Cardiac muscle cell (in vitro differentiated cells and primary cell): ENCODE results near the gene PRSS48. TPM values are rescaled to one million over a fixed set of nuclear protein-coding genes. Genes with fewer than 3 reads are reported as not detected.
"Not testable (repeated sequence)": the region's sequence is repeated elsewhere in the genome, so short reads cannot be mapped to it uniquely, and the experiment has no call there.

Experiments
- DNase-seq, 2 donors: peaks; one replicate each; pipeline versions ENCODE4 v3.0.0 to v3.0.0-alpha.2; 2010 to 2017; ENCODE audit warnings: low read depth in 1 of 2, low spot score in 1 of 2
- H3K27ac ChIP-seq: fragments of 200-600 bp; sonication (generic); 2 replicates; pipeline ENCODE4 v1.5.1; 2016
- H3K27me3 ChIP-seq: fragments of 200-600 bp; sonication (generic); 2 replicates; pipeline ENCODE4 v1.6.0; 2016; ENCODE audit warnings: control low read depth
- H3K36me3 ChIP-seq: fragments of 200-600 bp; sonication (generic); 2 replicates; pipeline ENCODE4 v1.5.1; 2016; ENCODE audit warnings: control low read depth
- H3K4me1 ChIP-seq: fragments of 200-600 bp; sonication (generic); 2 replicates; pipeline ENCODE4 v1.8.1; 2017; ENCODE audit warnings: low read depth, mild to moderate bottlenecking, mixed run types
- H3K4me3 ChIP-seq: fragments of 200-600 bp; sonication (generic); 2 replicates; pipeline ENCODE4 v1.5.1; 2016; ENCODE audit warnings: mild to moderate bottlenecking
- H3K9me3 ChIP-seq: fragments of 200-600 bp; sonication (generic); 2 replicates; pipeline ENCODE4 v1.5.1; 2017; ENCODE audit warnings: low read depth, mild to moderate bottlenecking, control low read depth
- polyA plus RNA-seq: library from polyadenylated mRNA; unstranded; fragments of >200 nt; fragmentation: Nextera tagmentation; extraction: Ambion mirVana; gene quantifications from 2 replicates; pipeline ENCODE4 v1.2.1, GENCODE V29; 2016
- total RNA-seq: library from RNA; depleted of rRNA; stranded (reverse); fragments of >200 nt; gene quantifications from 2 replicates; pipeline ENCODE4 v1.2.3, GENCODE V29; 2016
- TF ChIP-seq, protein P1 (sequence below): IDR thresholded peaks from 2 replicates; pipeline ENCODE4 v1.5.1; 2012; ENCODE audit warnings: low read depth, mild to moderate bottlenecking, low read length

Gene PRSS48
- total and polyA plus RNA-seq, 2 experiments from 2014 or later: not detected

DNA sequence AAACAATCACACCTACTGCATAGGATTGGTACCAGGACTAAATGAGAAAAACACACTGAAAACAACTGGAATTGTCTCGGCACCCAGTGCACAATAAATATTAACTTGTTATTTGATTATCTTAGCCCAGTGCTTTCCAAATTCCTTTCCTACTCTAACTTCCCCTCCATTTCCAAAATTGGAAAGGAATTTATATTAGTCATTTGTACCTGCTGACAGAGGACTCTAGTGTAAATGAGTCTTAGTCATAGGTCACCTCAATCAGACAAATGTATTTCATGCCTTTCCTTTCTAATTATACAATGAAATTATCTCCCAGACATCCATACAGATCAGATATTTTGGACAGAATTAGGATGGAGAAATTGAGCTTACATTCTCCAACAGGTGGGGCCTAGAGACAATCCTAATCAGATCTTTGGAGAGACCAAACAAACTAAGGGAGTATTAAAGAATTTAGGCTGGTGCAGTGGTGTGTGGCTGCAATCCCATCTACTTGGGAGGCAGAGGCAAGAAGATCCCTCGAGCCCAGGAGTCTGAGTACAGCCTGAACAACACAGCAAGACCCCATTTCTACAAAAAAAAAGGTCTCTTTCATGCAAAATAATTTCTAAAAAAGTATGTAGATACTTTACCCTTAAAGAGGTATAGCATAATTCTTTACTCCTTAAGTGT lies 38.4 kb downstream of the PRSS48 start:
- H3K36me3 ChIP-seq: no peaks in the 10 kb centered on the region
- TF ChIP-seq, protein P1, sequence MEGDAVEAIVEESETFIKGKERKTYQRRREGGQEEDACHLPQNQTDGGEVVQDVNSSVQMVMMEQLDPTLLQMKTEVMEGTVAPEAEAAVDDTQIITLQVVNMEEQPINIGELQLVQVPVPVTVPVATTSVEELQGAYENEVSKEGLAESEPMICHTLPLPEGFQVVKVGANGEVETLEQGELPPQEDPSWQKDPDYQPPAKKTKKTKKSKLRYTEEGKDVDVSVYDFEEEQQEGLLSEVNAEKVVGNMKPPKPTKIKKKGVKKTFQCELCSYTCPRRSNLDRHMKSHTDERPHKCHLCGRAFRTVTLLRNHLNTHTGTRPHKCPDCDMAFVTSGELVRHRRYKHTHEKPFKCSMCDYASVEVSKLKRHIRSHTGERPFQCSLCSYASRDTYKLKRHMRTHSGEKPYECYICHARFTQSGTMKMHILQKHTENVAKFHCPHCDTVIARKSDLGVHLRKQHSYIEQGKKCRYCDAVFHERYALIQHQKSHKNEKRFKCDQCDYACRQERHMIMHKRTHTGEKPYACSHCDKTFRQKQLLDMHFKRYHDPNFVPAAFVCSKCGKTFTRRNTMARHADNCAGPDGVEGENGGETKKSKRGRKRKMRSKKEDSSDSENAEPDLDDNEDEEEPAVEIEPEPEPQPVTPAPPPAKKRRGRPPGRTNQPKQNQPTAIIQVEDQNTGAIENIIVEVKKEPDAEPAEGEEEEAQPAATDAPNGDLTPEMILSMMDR: no peak
- peak in 1 of 2 donors; percentile 20 for DNase-seq
- peak overlapping the region; percentile 88 for H3K27ac ChIP-seq
- H3K4me3 ChIP-seq: no peak overlapping the region
- no peaks in the 10 kb centered on the region for H3K9me3 ChIP-seq
- peaks cover 23% of the 10 kb centered on the region for H3K4me1 ChIP-seq
- no peaks in the 10 kb centered on the region for H3K27me3 ChIP-seq

DNA sequence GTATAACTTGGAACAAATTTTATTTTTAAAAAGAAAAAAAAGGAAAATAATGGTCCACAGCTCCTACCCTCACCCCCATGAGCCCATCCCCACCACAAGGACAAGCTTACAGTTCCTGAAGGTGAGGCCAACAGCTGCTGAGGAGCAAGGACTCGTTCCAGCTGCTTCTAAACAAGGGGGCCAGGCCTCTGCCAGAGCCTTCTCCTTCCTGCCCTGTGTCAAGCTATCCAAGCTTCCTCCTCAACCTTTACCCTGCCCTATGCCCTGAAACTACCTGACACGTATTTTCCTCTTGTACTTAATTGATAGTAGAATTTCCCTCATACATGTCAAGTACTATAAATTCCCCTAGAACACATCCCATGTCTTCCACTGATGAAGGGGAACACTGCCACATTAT lies 39.7 kb downstream of the PRSS48 start:
- no peaks in the 10 kb centered on the region for H3K9me3 ChIP-seq
- DNase-seq: no peak
- H3K4me3 ChIP-seq: no peak overlapping the region
- peak overlapping the region; percentile 61 for H3K27ac ChIP-seq
- no peaks in the 10 kb centered on the region for H3K27me3 ChIP-seq
- no peaks in the 10 kb centered on the region for H3K36me3 ChIP-seq
- TF ChIP-seq, protein P1: no peak
- peaks cover 23% of the 10 kb centered on the region for H3K4me1 ChIP-seq

DNA sequence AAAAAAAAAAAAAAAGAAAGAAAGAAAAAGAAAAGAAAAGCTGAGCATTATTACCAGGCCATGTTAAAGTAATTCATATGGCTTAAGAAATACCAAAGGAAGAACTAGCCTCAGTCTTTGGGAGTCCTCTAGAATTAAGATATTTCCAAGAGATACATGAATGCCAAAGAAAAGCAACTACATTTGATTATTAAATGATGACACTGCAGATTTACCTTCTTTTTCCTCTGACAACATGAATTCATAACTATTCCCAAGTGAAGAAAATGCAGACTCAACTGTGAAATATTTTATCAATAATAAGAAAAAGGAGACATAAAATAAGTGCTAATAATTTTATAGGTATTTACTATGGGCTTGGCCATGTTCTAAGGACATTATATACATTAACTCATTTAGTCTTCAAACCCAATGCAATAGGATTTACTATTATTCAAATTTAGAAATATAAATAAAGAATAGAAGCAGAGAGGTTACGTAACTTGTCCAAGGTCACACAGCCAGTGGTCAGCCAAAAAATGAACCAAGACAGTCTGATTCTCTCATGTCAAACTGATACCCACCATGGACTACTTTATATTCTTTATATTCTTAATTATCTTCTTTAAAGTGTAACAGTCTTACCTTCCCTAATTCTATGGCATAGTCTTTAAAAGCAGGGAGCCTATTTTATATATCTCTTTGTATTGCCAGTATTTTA lies 41.5 kb downstream of the PRSS48 start:
- Histone ChIP-seq H3K36me3 (no peaks in the 10 kb centered on the region), H3K4me1 (peaks cover 32% of the 10 kb centered on the region), H3K27ac (no peak overlapping the region), H3K27me3 (no peaks in the 10 kb centered on the region), H3K4me3 (no peak overlapping the region), H3K9me3 (no peaks in the 10 kb centered on the region)
- no peak for DNase-seq
- TF ChIP-seq, protein P1: no peak

DNA sequence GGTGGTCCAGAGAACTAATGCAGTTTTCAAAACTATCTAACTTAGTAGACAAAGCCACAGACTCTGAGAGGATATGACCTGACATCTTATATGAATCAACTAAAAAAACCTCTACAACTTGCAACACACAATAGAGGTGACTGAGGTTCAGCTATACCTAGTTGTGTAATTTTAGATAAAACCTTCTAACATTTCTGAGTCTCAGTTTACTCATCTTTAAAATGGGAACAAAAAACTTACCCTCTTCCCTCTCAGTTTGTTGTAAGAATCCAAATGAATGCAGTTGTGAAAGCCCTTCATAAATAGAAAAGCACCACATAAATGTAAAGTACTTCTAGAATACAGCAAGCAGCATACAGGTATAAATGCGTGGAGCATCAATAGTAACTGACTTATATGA lies 42.5 kb downstream of the PRSS48 start:
- Histone ChIP-seq H3K27me3 (no peaks in the 10 kb centered on the region), H3K9me3 (no peaks in the 10 kb centered on the region), H3K4me3 (no peak overlapping the region), H3K27ac (no peak overlapping the region), H3K4me1 (peaks cover 36% of the 10 kb centered on the region), H3K36me3 (no peaks in the 10 kb centered on the region)
- DNase-seq: no peak
- TF ChIP-seq, protein P1: no peak

DNA sequence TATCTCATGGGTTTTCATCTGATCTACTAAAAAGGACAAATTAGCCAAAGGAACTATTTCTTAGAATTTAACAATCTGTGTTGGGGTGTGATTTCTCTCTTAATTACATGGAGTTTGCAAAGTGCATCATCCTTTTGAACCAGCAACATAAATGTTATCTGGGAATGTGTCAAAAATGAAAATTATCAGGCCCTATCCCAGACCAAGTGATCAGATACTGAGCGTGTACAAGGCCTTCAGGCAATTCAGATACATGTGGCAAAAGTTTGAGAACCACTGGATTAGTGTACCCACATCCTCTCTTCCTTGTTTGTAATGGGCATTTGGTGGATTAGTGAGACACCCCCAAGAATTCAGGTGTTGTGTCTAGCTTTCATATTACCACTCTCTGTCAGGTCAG lies 44.6 kb downstream of the PRSS48 start:
- TF ChIP-seq, protein P1: no peak
- no peak for DNase-seq
- Histone ChIP-seq H3K36me3 (no peaks in the 10 kb centered on the region), H3K27me3 (no peaks in the 10 kb centered on the region), H3K4me1 (peaks cover 22% of the 10 kb centered on the region), H3K9me3 (no peaks in the 10 kb centered on the region), H3K27ac (no peak overlapping the region), H3K4me3 (no peak overlapping the region)

DNA sequence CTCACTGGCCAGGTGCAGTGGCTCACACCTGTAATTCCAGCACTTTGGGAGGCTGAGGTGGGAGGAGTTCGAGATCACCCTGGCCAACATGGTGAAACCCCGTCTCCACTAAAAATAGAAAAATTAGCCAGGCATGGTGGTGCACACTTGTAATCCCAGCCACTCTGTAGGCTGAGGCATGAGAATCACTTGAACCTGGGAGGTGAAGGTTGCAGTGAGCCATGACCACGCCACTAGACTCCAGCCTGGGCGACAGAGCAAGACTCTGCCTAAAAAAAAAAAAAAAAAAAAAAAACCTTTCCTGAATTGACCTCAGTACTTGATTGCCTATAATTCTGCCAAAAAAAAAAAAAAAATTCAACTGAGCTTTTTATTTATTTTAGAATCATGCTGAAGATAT lies 45.2 kb downstream of the PRSS48 start:
- H3K27ac ChIP-seq, DNase-seq, H3K9me3 ChIP-seq, H3K4me3 ChIP-seq, H3K27me3 ChIP-seq, H3K36me3 ChIP-seq: not testable (repeated sequence)
- H3K4me1 ChIP-seq: peaks cover 18% of the 10 kb centered on the region
